Astrocyte (in vitro differentiated cells and primary cell): ENCODE measurements around the gene TDO2.

Experiments
- CTCF ChIP-seq: IDR thresholded peaks from 2 replicates; pipeline ENCODE4 v1.5.1; 2011; ENCODE audit warnings: low read depth, mild to moderate bottlenecking, inconsistent platforms, low read length, moderate library complexity; ENCODE audit not compliant: insufficient read depth
- EZH2 ChIP-seq: IDR thresholded peaks from 2 replicates; pipeline ENCODE4 v1.6.1; 2012; ENCODE audit warnings: mild to moderate bottlenecking, low read length, inconsistent platforms; ENCODE audit not compliant: insufficient read depth

GRCh38 chr4:155935389-155935986, 32.0 kb downstream of the TDO2 start:
- TF ChIP-seq CTCF (no peak), EZH2 (no peak)
